OCI-LY1 (cell line): ENCODE results near the gene CD247.

Source experiments
- EZH2 ChIP-seq: fragments of 200-600 bp; sonication (generic), shearing (Covaris generic); IDR thresholded peaks from 2 replicates; pipeline ENCODE4 v1.8.0; 2017; ENCODE audit warnings: borderline replicate concordance, mixed run types, mild to moderate bottlenecking, antibody characterized with exemption, low read length, moderate library complexity, mixed read lengths
- TF ChIP-seq, protein P1 (sequence below): fragments of 200-600 bp; sonication (generic), shearing (Covaris generic); IDR thresholded peaks from 2 replicates; pipeline ENCODE4 v1.5.1; 2017; ENCODE audit warnings: mild to moderate bottlenecking, antibody characterized with exemption, low read length, moderate library complexity, mixed read lengths

DNA sequence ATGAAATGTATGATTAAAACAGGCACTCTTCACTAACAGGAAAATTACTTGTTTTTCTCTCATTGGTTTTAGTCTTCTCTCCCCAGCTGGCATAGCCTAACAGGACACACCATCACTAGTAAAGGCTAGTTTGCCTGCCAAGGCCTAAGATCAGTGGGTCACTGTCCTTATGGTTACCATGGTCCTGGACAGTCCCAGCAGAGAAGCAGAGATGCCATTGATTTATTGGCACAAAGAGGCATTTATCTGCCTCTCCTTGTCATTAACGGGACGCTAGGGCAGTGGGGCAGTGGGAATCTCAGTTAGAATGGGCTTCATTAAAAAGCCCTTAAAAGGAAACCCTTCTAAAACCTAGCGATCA, 13.9 kb downstream of the CD247 start:
- TF ChIP-seq, protein P1, sequence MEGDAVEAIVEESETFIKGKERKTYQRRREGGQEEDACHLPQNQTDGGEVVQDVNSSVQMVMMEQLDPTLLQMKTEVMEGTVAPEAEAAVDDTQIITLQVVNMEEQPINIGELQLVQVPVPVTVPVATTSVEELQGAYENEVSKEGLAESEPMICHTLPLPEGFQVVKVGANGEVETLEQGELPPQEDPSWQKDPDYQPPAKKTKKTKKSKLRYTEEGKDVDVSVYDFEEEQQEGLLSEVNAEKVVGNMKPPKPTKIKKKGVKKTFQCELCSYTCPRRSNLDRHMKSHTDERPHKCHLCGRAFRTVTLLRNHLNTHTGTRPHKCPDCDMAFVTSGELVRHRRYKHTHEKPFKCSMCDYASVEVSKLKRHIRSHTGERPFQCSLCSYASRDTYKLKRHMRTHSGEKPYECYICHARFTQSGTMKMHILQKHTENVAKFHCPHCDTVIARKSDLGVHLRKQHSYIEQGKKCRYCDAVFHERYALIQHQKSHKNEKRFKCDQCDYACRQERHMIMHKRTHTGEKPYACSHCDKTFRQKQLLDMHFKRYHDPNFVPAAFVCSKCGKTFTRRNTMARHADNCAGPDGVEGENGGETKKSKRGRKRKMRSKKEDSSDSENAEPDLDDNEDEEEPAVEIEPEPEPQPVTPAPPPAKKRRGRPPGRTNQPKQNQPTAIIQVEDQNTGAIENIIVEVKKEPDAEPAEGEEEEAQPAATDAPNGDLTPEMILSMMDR: no peak
- no peak for TF ChIP-seq EZH2
